ENCODE results near the gene CYP3A5.
"Not testable (repeated sequence)": the region's sequence is repeated elsewhere in the genome, so short reads cannot be mapped to it uniquely, and the experiment has no call there.

- not testable (repeated sequence) for TF ChIP-seq CTCF, POLR2AphosphoS5 (IDR thresholded peaks at IDR 0.05)
Measured at GRCh38 chr7:99657879-99658278, 21.9 kb downstream of the CYP3A5 start.
